ENCODE measurements around the gene OTOA.
"Not testable (repeated sequence)": the region's sequence is repeated elsewhere in the genome, so short reads cannot be mapped to it uniquely, and the experiment has no call there.

The OTOA gene

GRCh38 chr16:21629616-21630539, 33.9 kb upstream of the OTOA start:
- not testable (repeated sequence) for H3K27me3 ChIP-seq (ENCODE audit: control insufficient read depth, insufficient read depth, low read length); H3K9me3 ChIP-seq (ENCODE audit: control insufficient read depth, insufficient read depth, low read length); H3K9ac ChIP-seq (ENCODE audit: low read depth, low read length); H3K4me1 ChIP-seq (ENCODE audit: control insufficient read depth, insufficient read depth, low read length); H3K36me3 ChIP-seq (ENCODE audit: control insufficient read depth, insufficient read depth, low read length); H3K4me3 ChIP-seq (ENCODE audit: low read depth, low read length)

- not testable (repeated sequence) for H3K36me3 ChIP-seq (ENCODE audit: control insufficient read depth, insufficient read depth, low read length); H3K9me3 ChIP-seq (ENCODE audit: control insufficient read depth, insufficient read depth, low read length); H3K4me3 ChIP-seq (ENCODE audit: low read depth, low read length)
These were observed 32.9 kb upstream of the OTOA start for GRCh38 chr16:21630866-21631265.

DNA sequence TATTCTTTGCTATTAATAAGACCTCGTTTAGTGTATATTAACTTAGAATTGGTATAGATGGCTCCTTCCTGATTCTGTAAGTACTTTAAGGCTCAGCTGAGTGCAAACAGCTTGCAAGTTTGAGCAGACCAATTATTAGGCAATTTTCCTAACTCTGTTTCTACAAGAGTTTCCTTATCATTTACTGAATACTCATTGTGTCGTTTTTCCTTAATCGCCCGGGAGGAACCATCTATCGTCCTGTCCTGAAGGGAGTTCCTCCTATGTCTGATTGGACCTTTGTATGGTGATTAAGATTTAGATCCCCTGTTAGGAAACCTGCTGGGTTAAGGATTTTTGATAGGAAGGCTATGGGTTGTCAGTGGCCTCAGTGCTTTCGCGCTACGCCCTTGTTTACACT, 32.4 kb upstream of the OTOA start:
- not testable (repeated sequence) for H3K36me3 ChIP-seq (ENCODE audit: control insufficient read depth, insufficient read depth, low read length); H3K4me3 ChIP-seq (ENCODE audit: low read depth, low read length)

More at GRCh38 chr16:21630866-21631265, 32.9 kb upstream of the OTOA start:
- H3K9ac ChIP-seq (ENCODE audit: low read depth, low read length); H3K27me3 ChIP-seq (ENCODE audit: control insufficient read depth, insufficient read depth, low read length); H3K4me1 ChIP-seq (ENCODE audit: control insufficient read depth, insufficient read depth, low read length): not testable (repeated sequence)

DNA sequence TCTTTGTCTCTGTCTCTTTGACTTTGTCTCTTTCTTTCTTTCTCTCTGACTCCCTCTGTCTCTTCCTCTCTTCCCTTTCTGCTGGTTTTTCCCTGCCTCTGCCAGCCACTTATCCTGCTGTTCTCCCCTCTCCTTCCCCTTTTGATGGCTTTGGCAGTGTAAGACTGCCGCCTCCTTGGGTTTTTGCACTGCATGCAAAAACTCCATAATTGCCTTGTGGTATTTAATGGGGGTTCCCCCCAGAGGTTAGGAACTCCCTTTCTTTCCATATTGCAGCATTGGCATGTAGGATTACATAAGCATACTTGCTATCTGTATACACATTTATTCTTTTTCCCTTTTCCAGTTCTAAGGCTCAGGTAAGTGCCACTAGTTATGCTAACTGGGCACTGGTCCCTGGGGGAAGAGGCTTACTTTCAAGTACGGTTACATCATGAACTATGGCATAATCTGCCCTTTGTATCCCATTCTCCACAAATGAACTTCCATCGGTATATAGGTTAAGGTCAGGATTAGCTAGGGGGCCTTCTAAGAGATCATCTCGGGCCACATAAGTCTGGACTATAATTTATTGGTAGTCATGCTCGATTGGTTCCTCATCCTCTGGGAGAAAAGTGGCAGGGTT, 31.7 kb upstream of the OTOA start:
- not testable (repeated sequence) for H3K9ac ChIP-seq (ENCODE audit: low read depth, low read length); H3K4me3 ChIP-seq (ENCODE audit: low read depth, low read length); H3K9me3 ChIP-seq (ENCODE audit: control insufficient read depth, insufficient read depth, low read length); H3K4me1 ChIP-seq (ENCODE audit: control insufficient read depth, insufficient read depth, low read length); H3K27me3 ChIP-seq (ENCODE audit: control insufficient read depth, insufficient read depth, low read length); H3K36me3 ChIP-seq (ENCODE audit: control insufficient read depth, insufficient read depth, low read length)

More for the DNA sequence above, 32.4 kb upstream of the OTOA start:
- H3K27me3 ChIP-seq (ENCODE audit: control insufficient read depth, insufficient read depth, low read length); H3K4me1 ChIP-seq (ENCODE audit: control insufficient read depth, insufficient read depth, low read length); H3K9ac ChIP-seq (ENCODE audit: low read depth, low read length); H3K9me3 ChIP-seq (ENCODE audit: control insufficient read depth, insufficient read depth, low read length): not testable (repeated sequence)

- Histone ChIP-seq H3K4me3 (ENCODE audit: low read depth, low read length) (no peak overlapping the region), H3K9ac (ENCODE audit: low read depth, low read length) (no peak overlapping the region), H3K9me3 (ENCODE audit: control insufficient read depth, insufficient read depth, low read length) (no peaks in the 10 kb centered on the region), H3K36me3 (ENCODE audit: control insufficient read depth, insufficient read depth, low read length) (peaks cover 3% of the 10 kb centered on the region), H3K4me1 (ENCODE audit: control insufficient read depth, insufficient read depth, low read length) (no peaks in the 10 kb centered on the region), H3K27me3 (ENCODE audit: control insufficient read depth, insufficient read depth, low read length) (no peaks in the 10 kb centered on the region)
These were observed 29.6 kb upstream of the OTOA start for GRCh38 chr16:21634216-21634615.

DNA sequence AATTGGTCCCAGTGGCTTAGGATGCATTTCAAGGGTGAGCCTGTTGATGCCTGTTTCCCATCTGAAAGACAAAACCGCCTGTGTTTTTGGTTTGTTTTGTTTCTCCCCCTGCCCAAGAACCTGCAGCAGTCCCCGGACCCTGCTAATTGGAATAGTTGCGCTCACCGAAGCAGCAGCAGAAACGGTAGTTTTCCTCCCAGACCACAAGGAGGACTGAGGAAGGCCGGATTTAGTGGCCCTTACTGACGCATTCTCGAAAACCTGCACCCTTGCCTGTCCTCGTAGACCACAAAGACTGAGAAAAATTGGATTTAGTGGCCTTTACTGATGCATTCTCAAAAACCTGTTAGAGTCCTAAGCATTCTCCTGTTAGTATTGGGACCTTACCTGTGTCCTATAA, 28.1 kb upstream of the OTOA start:
- H3K4me1 ChIP-seq (ENCODE audit: control insufficient read depth, insufficient read depth, low read length); H3K36me3 ChIP-seq (ENCODE audit: control insufficient read depth, insufficient read depth, low read length); H3K9me3 ChIP-seq (ENCODE audit: control insufficient read depth, insufficient read depth, low read length); H3K27me3 ChIP-seq (ENCODE audit: control insufficient read depth, insufficient read depth, low read length); H3K4me3 ChIP-seq (ENCODE audit: low read depth, low read length); H3K9ac ChIP-seq (ENCODE audit: low read depth, low read length): not testable (repeated sequence)

- no peaks in the 10 kb centered on the region for H3K4me1 ChIP-seq (ENCODE audit: control insufficient read depth, insufficient read depth, low read length)
- no peak overlapping the region for H3K9ac ChIP-seq (ENCODE audit: low read depth, low read length)
- H3K27me3 ChIP-seq (ENCODE audit: control insufficient read depth, insufficient read depth, low read length): no peaks in the 10 kb centered on the region
- no peaks in the 10 kb centered on the region for H3K36me3 ChIP-seq (ENCODE audit: control insufficient read depth, insufficient read depth, low read length)
- no peak overlapping the region for H3K4me3 ChIP-seq (ENCODE audit: low read depth, low read length)
- no peaks in the 10 kb centered on the region for H3K9me3 ChIP-seq (ENCODE audit: control insufficient read depth, insufficient read depth, low read length)
These were observed 26.5 kb upstream of the OTOA start for GRCh38 chr16:21637032-21637968.

GRCh38 chr16:21638573-21638975, 25.2 kb upstream of the OTOA start:
- no peaks in the 10 kb centered on the region for H3K27me3 ChIP-seq (ENCODE audit: control insufficient read depth, insufficient read depth, low read length)
- H3K36me3 ChIP-seq (ENCODE audit: control insufficient read depth, insufficient read depth, low read length): no peaks in the 10 kb centered on the region
- H3K9me3 ChIP-seq (ENCODE audit: control insufficient read depth, insufficient read depth, low read length): no peaks in the 10 kb centered on the region
- no peak overlapping the region for H3K4me3 ChIP-seq (ENCODE audit: low read depth, low read length)
- H3K4me1 ChIP-seq (ENCODE audit: control insufficient read depth, insufficient read depth, low read length): no peaks in the 10 kb centered on the region
- H3K9ac ChIP-seq (ENCODE audit: low read depth, low read length): no peak overlapping the region

- Histone ChIP-seq H3K27me3 (ENCODE audit: control insufficient read depth, insufficient read depth, low read length) (no peaks in the 10 kb centered on the region), H3K36me3 (ENCODE audit: control insufficient read depth, insufficient read depth, low read length) (no peaks in the 10 kb centered on the region), H3K4me3 (ENCODE audit: low read depth, low read length) (no peak overlapping the region), H3K9me3 (ENCODE audit: control insufficient read depth, insufficient read depth, low read length) (no peaks in the 10 kb centered on the region), H3K9ac (ENCODE audit: low read depth, low read length) (no peak overlapping the region), H3K4me1 (ENCODE audit: control insufficient read depth, insufficient read depth, low read length) (no peaks in the 10 kb centered on the region)
These were observed 24.3 kb upstream of the OTOA start for GRCh38 chr16:21639493-21639892.

DNA sequence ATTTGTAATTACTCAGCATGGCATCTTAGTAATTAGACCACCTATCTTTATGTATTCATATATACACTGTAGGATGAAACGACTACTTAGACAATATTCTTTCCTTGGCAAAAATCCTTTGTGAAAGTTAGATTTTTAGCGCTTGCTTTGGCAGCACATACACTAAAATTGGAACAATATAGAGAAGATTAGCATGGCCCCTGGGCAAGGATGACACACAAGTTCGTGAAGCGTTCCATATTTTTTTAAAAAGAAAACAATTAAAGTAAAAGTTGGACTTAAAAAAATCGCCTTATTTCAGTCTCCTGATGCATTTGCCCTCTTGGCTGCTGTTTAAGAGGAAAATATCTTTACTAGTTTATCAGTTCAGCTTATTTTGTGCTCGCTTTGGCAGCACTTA, 21.9 kb upstream of the OTOA start:
- Histone ChIP-seq H3K27me3 (ENCODE audit: control insufficient read depth, insufficient read depth, low read length) (no peaks in the 10 kb centered on the region), H3K36me3 (ENCODE audit: control insufficient read depth, insufficient read depth, low read length) (no peaks in the 10 kb centered on the region), H3K4me3 (ENCODE audit: low read depth, low read length) (no peak overlapping the region), H3K4me1 (ENCODE audit: control insufficient read depth, insufficient read depth, low read length) (no peaks in the 10 kb centered on the region), H3K9me3 (ENCODE audit: control insufficient read depth, insufficient read depth, low read length) (no peaks in the 10 kb centered on the region), H3K9ac (ENCODE audit: low read depth, low read length) (no peak overlapping the region)

- Histone ChIP-seq H3K4me3 (ENCODE audit: low read depth, low read length) (no peak overlapping the region), H3K9ac (ENCODE audit: low read depth, low read length) (no peak overlapping the region), H3K36me3 (ENCODE audit: control insufficient read depth, insufficient read depth, low read length) (no peaks in the 10 kb centered on the region), H3K27me3 (ENCODE audit: control insufficient read depth, insufficient read depth, low read length) (no peaks in the 10 kb centered on the region), H3K4me1 (ENCODE audit: control insufficient read depth, insufficient read depth, low read length) (no peaks in the 10 kb centered on the region), H3K9me3 (ENCODE audit: control insufficient read depth, insufficient read depth, low read length) (no peaks in the 10 kb centered on the region)
These were observed 20.9 kb upstream of the OTOA start for GRCh38 chr16:21642861-21643260.

All from iPS-15b (cell line).